ENCODE results near the gene MFRP.
"Not testable (repeated sequence)": the region's sequence is repeated elsewhere in the genome, so short reads cannot be mapped to it uniquely, and the experiment has no call there.

MFRP gene

GRCh38 chr11:119346605-119347004, at the start of gene MFRP:
MFRP (minus strand) TSS chr11:119346705; CDS start chr11:119346513, 192 bp downstream.
- DNase-seq (ENCODE audit: low read depth) = no peak

GRCh38 chr11:119391275-119391674, 44.8 kb upstream of the MFRP start:
- no peak for DNase-seq (ENCODE audit: low read depth)

- no peak for DNase-seq (ENCODE audit: low read depth)
Measured at GRCh38 chr11:119389611-119390254, 43.2 kb upstream of the MFRP start.

- DNase-seq (ENCODE audit: low read depth) = no peak
Measured at GRCh38 chr11:119388103-119388502, 41.6 kb upstream of the MFRP start.

- DNase-seq (ENCODE audit: low read depth) = no peak
Measured at GRCh38 chr11:119384332-119384731, 37.8 kb upstream of the MFRP start.

GRCh38 chr11:119382513-119382912, 36.0 kb upstream of the MFRP start:
- DNase-seq (ENCODE audit: low read depth) = not testable (repeated sequence)

GRCh38 chr11:119382101-119382500, 35.6 kb upstream of the MFRP start:
- no peak for DNase-seq (ENCODE audit: low read depth)

GRCh38 chr11:119381181-119381988, 34.9 kb upstream of the MFRP start, which contains the start of gene USP2:
USP2 (minus strand) TSS chr11:119381690; CDS start chr11:119373480, 8,210 bp downstream.
- DNase-seq (ENCODE audit: low read depth) = peak; percentile 91

- DNase-seq (ENCODE audit: low read depth) = no peak
Measured at GRCh38 chr11:119380827-119381180, 34.3 kb upstream of the MFRP start.

GRCh38 chr11:119380160-119380826, 33.8 kb upstream of the MFRP start:
- no peak for DNase-seq (ENCODE audit: low read depth)

- no peak for DNase-seq (ENCODE audit: low read depth)
Measured at GRCh38 chr11:119378851-119379465, 32.5 kb upstream of the MFRP start.

- no peak for DNase-seq (ENCODE audit: low read depth)
Measured at GRCh38 chr11:119377961-119378667, 31.6 kb upstream of the MFRP start.

GRCh38 chr11:119377112-119377901, 30.8 kb upstream of the MFRP start:
- DNase-seq (ENCODE audit: low read depth) = no peak

GRCh38 chr11:119376197-119376847, 29.8 kb upstream of the MFRP start:
- no peak for DNase-seq (ENCODE audit: low read depth)

- no peak for DNase-seq (ENCODE audit: low read depth)
Measured at GRCh38 chr11:119375337-119376196, 29.1 kb upstream of the MFRP start.

- no peak for DNase-seq (ENCODE audit: low read depth)
Measured at GRCh38 chr11:119374632-119375336, 28.3 kb upstream of the MFRP start.

- peak; percentile 37 for DNase-seq (ENCODE audit: low read depth)
Measured at GRCh38 chr11:119373921-119374631, 27.6 kb upstream of the MFRP start.

All from GM04504 (cell line).